Fibroblast of the aortic adventitia (primary cell): ENCODE results near the gene OLA1. TPM values are rescaled to one million over a fixed set of nuclear protein-coding genes. Genes with fewer than 3 reads are reported as not detected.
A peak's percentile ranks its signal among the peaks of the same experiment; 100 is the strongest.

Experiments
- DNase-seq: peaks from one replicate; pipeline ENCODE4 v3.0.0-alpha.2; 2010; ENCODE audit warnings: low read depth
- H3K4me3 ChIP-seq: 2 replicates; pipeline ENCODE4 v1.5.1; 2011; ENCODE audit warnings: low read depth, mild to moderate bottlenecking, control low read depth, low read length, moderate library complexity
- CTCF ChIP-seq: IDR thresholded peaks from 2 replicates; pipeline ENCODE4 v1.5.1; 2011; ENCODE audit warnings: mild to moderate bottlenecking, low read length, control low read depth, inconsistent platforms; ENCODE audit not compliant: insufficient read depth
- total RNA-seq: library from RNA; depleted of rRNA; stranded (reverse); fragments of >200 nt; gene quantifications from 2 replicates; pipeline ENCODE4 v1.2.3, GENCODE V29; 2012; ENCODE audit warnings: low replicate concordance

OLA1 gene
- total RNA-seq, 1 donor, result 89.7 TPM

GRCh38 chr2:174172802-174173355, 75.5 kb downstream of the OLA1 start:
- DNase-seq, result no peak
- TF ChIP-seq CTCF, result no peak
- H3K4me3 ChIP-seq, result no peak overlapping the region

- no peak for DNase-seq
- H3K4me3 ChIP-seq, result no peak overlapping the region
- TF ChIP-seq CTCF, result no peak
Measured at GRCh38 chr2:174171686-174172445, 76.5 kb downstream of the OLA1 start.

- no peak for DNase-seq
- no peak for TF ChIP-seq CTCF
Measured at GRCh38 chr2:174169372-174169771, 79.0 kb downstream of the OLA1 start.

GRCh38 chr2:174166261-174166660, 82.1 kb downstream of the OLA1 start:
- no peak for TF ChIP-seq CTCF
- no peak for DNase-seq
- H3K4me3 ChIP-seq, result no peak overlapping the region

More at GRCh38 chr2:174169372-174169771, 79.0 kb downstream of the OLA1 start:
- no peak overlapping the region for H3K4me3 ChIP-seq

- H3K4me3 ChIP-seq, result no peak overlapping the region
- no peak for TF ChIP-seq CTCF
- no peak for DNase-seq
Measured at GRCh38 chr2:174161490-174161889, 86.8 kb downstream of the OLA1 start.

- H3K4me3 ChIP-seq, result no peak overlapping the region
- DNase-seq, result peak; percentile 44
- TF ChIP-seq CTCF, result peak; percentile 51
Measured at GRCh38 chr2:174158003-174158402, 90.3 kb downstream of the OLA1 start.
